Measurements from ENCODE around the gene CLK1. TPM values are rescaled to one million over a fixed set of nuclear protein-coding genes. Genes with fewer than 3 reads are reported as not detected.
"Not testable (repeated sequence)": the region's sequence is repeated elsewhere in the genome, so short reads cannot be mapped to it uniquely, and the experiment has no call there.

The CLK1 gene
- 31.7 and 32.8 TPM in 2 replicates for total RNA-seq (2012; rRNA removed)

- no peaks in the 10 kb centered on the region for H3K27me3 ChIP-seq (ENCODE audit: control insufficient read depth, insufficient read depth, low read length)
- peaks cover 31% of the 10 kb centered on the region for H3K4me1 ChIP-seq (ENCODE audit: control insufficient read depth, insufficient read depth, low read length)
- no peaks in the 10 kb centered on the region for H3K9me3 ChIP-seq (replicated peaks; ENCODE audit: low read length)
- H3K9ac ChIP-seq (ENCODE audit: low read depth, low read length) = peak within 1 kb of the TSS; percentile 99
- peak within 1 kb of the TSS; percentile 84 for H3K4me3 ChIP-seq (ENCODE audit: low read length)
- H3K4me2 ChIP-seq (ENCODE audit: low read length) = peak within 1 kb of the TSS; percentile 84
- peaks cover 22% of the 10 kb centered on the region for H3K36me3 ChIP-seq (ENCODE audit: insufficient read depth, low read length)
Observed at GRCh38 chr2:200864176-200865034, at the start of gene CLK1. CLK1 (minus strand) TSS chr2:200864658; CDS start chr2:200861862, 2,796 bp downstream.

- Histone ChIP-seq H3K9ac (ENCODE audit: low read depth, low read length) (peak overlapping the region; percentile 12), H3K4me1 (ENCODE audit: control insufficient read depth, insufficient read depth, low read length) (peaks cover 8% of the 10 kb centered on the region), H3K4me3 (ENCODE audit: low read length) (no peak overlapping the region), H3K36me3 (ENCODE audit: insufficient read depth, low read length) (peaks cover 52% of the 10 kb centered on the region), H3K27me3 (ENCODE audit: control insufficient read depth, insufficient read depth, low read length) (no peaks in the 10 kb centered on the region), H3K4me2 (ENCODE audit: low read length) (peak overlapping the region; percentile 48), H3K9me3 (replicated peaks; ENCODE audit: low read length) (no peaks in the 10 kb centered on the region)
Observed at GRCh38 chr2:200913654-200914053, 49.2 kb upstream of the CLK1 start.

DNA sequence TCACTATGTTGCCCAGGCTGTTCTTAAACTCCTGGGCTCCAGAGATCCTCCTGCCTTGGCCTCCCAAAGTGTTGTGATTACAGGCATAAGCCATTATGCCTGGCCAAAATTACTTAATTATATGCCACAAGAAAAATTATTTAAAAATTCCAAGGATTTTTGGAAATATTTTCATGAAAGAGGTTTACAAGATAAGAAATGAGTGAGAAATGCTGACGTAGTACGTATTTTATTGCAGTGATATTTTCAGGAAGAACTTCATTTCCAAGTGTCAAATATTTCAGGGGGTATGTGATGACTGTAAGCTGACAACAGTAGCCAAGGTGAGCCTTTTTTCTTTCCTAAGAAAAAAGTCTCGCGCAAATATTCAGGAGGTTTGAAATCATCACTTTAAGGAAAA is 45.5 kb upstream of the CLK1 start:
- peaks cover 8% of the 10 kb centered on the region for H3K4me1 ChIP-seq (ENCODE audit: control insufficient read depth, insufficient read depth, low read length)
- no peak overlapping the region for H3K4me3 ChIP-seq (ENCODE audit: low read length)
- H3K4me2 ChIP-seq (ENCODE audit: low read length) = no peak overlapping the region
- peaks cover 47% of the 10 kb centered on the region for H3K36me3 ChIP-seq (ENCODE audit: insufficient read depth, low read length)
- no peaks in the 10 kb centered on the region for H3K27me3 ChIP-seq (ENCODE audit: control insufficient read depth, insufficient read depth, low read length)
- no peaks in the 10 kb centered on the region for H3K9me3 ChIP-seq (replicated peaks; ENCODE audit: low read length)
- no peak overlapping the region for H3K9ac ChIP-seq (ENCODE audit: low read depth, low read length)

DNA sequence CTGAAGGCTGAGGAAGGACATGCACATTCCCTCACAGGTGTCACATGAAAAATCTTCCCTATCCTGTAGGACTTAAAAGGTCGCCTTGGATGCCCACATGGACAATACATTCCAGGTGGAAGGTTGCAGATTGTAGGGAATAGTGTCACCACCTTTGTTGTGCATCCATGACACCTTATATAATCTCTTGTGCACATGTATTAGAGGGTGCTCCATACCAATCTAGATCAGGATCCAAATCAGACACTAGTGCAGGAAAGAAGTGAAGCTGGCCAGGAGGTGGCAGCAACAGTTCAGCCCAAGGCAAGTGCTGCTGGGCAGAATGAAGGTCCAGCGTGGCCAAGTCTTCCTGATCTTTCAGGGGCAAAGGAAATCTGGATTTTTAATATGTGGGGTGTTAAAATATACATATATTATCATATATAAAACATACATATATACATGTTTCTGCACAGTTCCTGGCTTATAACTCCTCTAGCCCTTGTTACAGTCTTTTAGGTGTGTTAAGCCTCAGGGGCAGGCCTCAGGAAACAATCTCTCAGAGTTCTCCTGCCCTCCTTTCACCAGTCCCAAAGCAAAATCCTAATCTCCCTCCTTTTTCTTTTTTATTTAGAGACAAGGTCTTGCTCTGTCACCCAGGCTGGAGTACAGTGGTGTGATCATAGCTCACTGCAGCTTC is 41.3 kb upstream of the CLK1 start:
- peaks cover 37% of the 10 kb centered on the region for H3K36me3 ChIP-seq (ENCODE audit: insufficient read depth, low read length)
- no peaks in the 10 kb centered on the region for H3K4me1 ChIP-seq (ENCODE audit: control insufficient read depth, insufficient read depth, low read length)
- H3K27me3 ChIP-seq (ENCODE audit: control insufficient read depth, insufficient read depth, low read length) = no peaks in the 10 kb centered on the region
- H3K9me3 ChIP-seq (replicated peaks; ENCODE audit: low read length) = no peaks in the 10 kb centered on the region
- H3K4me2 ChIP-seq (ENCODE audit: low read length) = no peak overlapping the region
- no peak overlapping the region for H3K9ac ChIP-seq (ENCODE audit: low read depth, low read length)
- no peak overlapping the region for H3K4me3 ChIP-seq (ENCODE audit: low read length)

DNA sequence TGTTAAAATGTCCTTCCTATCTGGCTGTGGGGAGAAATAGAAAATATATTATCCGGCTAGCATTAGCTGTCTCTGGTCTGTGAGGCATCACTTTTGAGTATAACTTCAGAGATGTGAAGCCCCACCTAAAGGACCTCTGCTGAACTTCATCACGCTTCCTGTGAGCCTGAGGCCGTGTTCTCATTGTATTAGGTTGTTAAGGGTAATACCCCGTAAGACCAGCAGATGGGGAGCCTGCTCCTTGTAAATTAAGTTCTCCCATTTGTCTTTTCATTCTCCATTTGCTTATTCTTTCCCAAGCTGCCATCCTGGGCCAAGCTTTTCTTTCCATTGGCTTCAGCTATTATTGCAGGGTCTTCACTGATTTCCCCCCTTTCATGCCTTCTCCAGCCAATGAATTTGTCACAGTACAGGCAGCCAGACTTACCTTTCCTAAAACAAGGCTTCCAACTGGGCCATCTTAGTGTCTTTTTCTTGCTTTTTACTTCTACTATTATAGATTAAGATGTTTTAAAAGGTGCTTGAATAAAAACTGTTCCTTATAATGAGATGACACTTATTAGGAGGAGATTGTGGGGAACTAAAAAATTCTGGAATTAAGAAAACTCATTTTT is 37.1 kb upstream of the CLK1 start:
- H3K9me3 ChIP-seq (replicated peaks; ENCODE audit: low read length) = no peaks in the 10 kb centered on the region
- no peaks in the 10 kb centered on the region for H3K27me3 ChIP-seq (ENCODE audit: control insufficient read depth, insufficient read depth, low read length)
- no peak overlapping the region for H3K4me2 ChIP-seq (ENCODE audit: low read length)
- H3K9ac ChIP-seq (ENCODE audit: low read depth, low read length) = no peak overlapping the region
- no peaks in the 10 kb centered on the region for H3K4me1 ChIP-seq (ENCODE audit: control insufficient read depth, insufficient read depth, low read length)
- H3K4me3 ChIP-seq (ENCODE audit: low read length) = no peak overlapping the region
- peaks cover 46% of the 10 kb centered on the region for H3K36me3 ChIP-seq (ENCODE audit: insufficient read depth, low read length)

GRCh38 chr2:200899482-200899881 is 35.0 kb upstream of the CLK1 start:
- Histone ChIP-seq H3K27me3 (ENCODE audit: control insufficient read depth, insufficient read depth, low read length) (no peaks in the 10 kb centered on the region), H3K36me3 (ENCODE audit: insufficient read depth, low read length) (peaks cover 50% of the 10 kb centered on the region), H3K9me3 (replicated peaks; ENCODE audit: low read length) (no peaks in the 10 kb centered on the region), H3K9ac (ENCODE audit: low read depth, low read length) (no peak overlapping the region), H3K4me3 (ENCODE audit: low read length) (no peak overlapping the region), H3K4me2 (ENCODE audit: low read length) (no peak overlapping the region), H3K4me1 (ENCODE audit: control insufficient read depth, insufficient read depth, low read length) (no peaks in the 10 kb centered on the region)

- H3K4me1 ChIP-seq (ENCODE audit: control insufficient read depth, insufficient read depth, low read length) = no peaks in the 10 kb centered on the region
- no peaks in the 10 kb centered on the region for H3K27me3 ChIP-seq (ENCODE audit: control insufficient read depth, insufficient read depth, low read length)
- no peaks in the 10 kb centered on the region for H3K9me3 ChIP-seq (replicated peaks; ENCODE audit: low read length)
- H3K9ac ChIP-seq (ENCODE audit: low read depth, low read length) = peak within 1 kb of the TSS; percentile 96
- peak within 1 kb of the TSS; percentile 93 for H3K4me2 ChIP-seq (ENCODE audit: low read length)
- H3K36me3 ChIP-seq (ENCODE audit: insufficient read depth, low read length) = peaks cover 11% of the 10 kb centered on the region
- H3K4me3 ChIP-seq (ENCODE audit: low read length) = peak within 1 kb of the TSS; percentile 93
Observed at GRCh38 chr2:200888704-200889625, 24.5 kb upstream of the CLK1 start, which contains the start of the genes NIF3L1 and PPIL3. NIF3L1 (plus strand) TSS chr2:200889371; CDS start chr2:200891944, 2,573 bp downstream. PPIL3 (minus strand) TSS chr2:200889077; CDS start chr2:200887615, 1,462 bp downstream.

- H3K4me2 ChIP-seq (ENCODE audit: low read length); H3K4me3 ChIP-seq (ENCODE audit: low read length); H3K9me3 ChIP-seq (replicated peaks; ENCODE audit: low read length); H3K9ac ChIP-seq (ENCODE audit: low read depth, low read length); H3K4me1 ChIP-seq (ENCODE audit: control insufficient read depth, insufficient read depth, low read length); H3K27me3 ChIP-seq (ENCODE audit: control insufficient read depth, insufficient read depth, low read length): not testable (repeated sequence)
- peaks cover 42% of the 10 kb centered on the region for H3K36me3 ChIP-seq (ENCODE audit: insufficient read depth, low read length)
Observed at GRCh38 chr2:200881715-200882249, 17.3 kb upstream of the CLK1 start.

DNA sequence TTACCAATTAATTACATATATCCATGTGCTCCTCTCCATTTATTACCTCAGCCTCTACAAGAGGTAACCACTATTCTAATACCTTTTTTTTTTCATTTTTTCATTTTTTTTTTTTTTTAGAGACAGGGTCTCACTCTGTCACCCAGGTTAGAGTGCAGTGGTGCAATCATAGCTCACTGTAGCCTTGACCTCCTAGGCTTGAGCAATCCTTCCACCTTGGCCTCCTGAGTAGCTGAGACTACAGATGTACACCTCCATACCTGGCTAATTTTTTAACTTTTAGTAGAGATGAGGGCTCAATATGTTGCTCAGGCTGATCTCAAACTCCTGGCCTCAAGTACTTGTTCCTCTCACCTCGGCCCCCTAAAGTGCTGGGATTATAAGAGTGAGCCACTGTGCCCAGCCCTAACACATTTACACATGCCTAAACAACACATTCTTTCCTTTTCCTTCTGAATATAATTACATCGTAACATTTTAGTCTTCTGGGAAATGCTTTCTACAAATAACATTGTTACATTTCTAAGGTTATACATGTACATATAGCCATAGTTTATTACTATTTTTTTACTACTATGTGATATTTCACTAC is 13.9 kb upstream of the CLK1 start:
- no peaks in the 10 kb centered on the region for H3K9me3 ChIP-seq (replicated peaks; ENCODE audit: low read length)
- no peak overlapping the region for H3K4me2 ChIP-seq (ENCODE audit: low read length)
- no peak overlapping the region for H3K9ac ChIP-seq (ENCODE audit: low read depth, low read length)
- H3K36me3 ChIP-seq (ENCODE audit: insufficient read depth, low read length) = peaks cover 46% of the 10 kb centered on the region
- no peak overlapping the region for H3K4me3 ChIP-seq (ENCODE audit: low read length)
- no peaks in the 10 kb centered on the region for H3K27me3 ChIP-seq (ENCODE audit: control insufficient read depth, insufficient read depth, low read length)
- H3K4me1 ChIP-seq (ENCODE audit: control insufficient read depth, insufficient read depth, low read length) = no peaks in the 10 kb centered on the region

DNA sequence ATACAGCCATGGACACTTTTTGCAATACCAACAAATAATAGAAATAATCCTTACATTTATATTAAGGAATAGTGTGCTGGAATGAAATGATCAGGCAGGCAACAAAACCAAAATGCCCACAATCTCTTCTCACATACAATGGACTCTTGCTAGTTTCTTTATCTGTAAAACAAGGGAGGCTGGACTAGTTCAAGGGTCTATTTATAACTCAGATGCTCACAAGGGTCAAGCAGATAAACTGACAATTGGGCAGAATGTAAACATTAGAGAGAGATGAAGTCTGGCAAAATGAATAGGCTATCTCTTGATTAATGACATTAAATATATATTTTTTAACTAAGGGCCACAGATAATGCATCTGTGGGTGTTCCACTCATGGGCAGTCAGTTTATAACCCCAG is 13.0 kb upstream of the CLK1 start:
- H3K4me1 ChIP-seq (ENCODE audit: control insufficient read depth, insufficient read depth, low read length) = no peaks in the 10 kb centered on the region
- no peaks in the 10 kb centered on the region for H3K9me3 ChIP-seq (replicated peaks; ENCODE audit: low read length)
- H3K36me3 ChIP-seq (ENCODE audit: insufficient read depth, low read length) = peaks cover 48% of the 10 kb centered on the region
- H3K4me2 ChIP-seq (ENCODE audit: low read length) = no peak overlapping the region
- no peak overlapping the region for H3K4me3 ChIP-seq (ENCODE audit: low read length)
- no peaks in the 10 kb centered on the region for H3K27me3 ChIP-seq (ENCODE audit: control insufficient read depth, insufficient read depth, low read length)
- H3K9ac ChIP-seq (ENCODE audit: low read depth, low read length) = no peak overlapping the region
